ACHN (cell line): Measurements from ENCODE around the gene LOXL1.

Experiments
- DNase-seq: peaks from one replicate; pipeline ENCODE4 v3.0.0-alpha.2; 2015
- in situ Hi-C: cut with HindIII; loops from 2 replicates; pipeline ENCODE4 v1.10.0; 2017; ENCODE audit warnings: low sequenced_read_pairs, low pct_ligation_motif_present, low pct_unique_long_range_greater_than_20kb

The LOXL1 gene

DNA sequence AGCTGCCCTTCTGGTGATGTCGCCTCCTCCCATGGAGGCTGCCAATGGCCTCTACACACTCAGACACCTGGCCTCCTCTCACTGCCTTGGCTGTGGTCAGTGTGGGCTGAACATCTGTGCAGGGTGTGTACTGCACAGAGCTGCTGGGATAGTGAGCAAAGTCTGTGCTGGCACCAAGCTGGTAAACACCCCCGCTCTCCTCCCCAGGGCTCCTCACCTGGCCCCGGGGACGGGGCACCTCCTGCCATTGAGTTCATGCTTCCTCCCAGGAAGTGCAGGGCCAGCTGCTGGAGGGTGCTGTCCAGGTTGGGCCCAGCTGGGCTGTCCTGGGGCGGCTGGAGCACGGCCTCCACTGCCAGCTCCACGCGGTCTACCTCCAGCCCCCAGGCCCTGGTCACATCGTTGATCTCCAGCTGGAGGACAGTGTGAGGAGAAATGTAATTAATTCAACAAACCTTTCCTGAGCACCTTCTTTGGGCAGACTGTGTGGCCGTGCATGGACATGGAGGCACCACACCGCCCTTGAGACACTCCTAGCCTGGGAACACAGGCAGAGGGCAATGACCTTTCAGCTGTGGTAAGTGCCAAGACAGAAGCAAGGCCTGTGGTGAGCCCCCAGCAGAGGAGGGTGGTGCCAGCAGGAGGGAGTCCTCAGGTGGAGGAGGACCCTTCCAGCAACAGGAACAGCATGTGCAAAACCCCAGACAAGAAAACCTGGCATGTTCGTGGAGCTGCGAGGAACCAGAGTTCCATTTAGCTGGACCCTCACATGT is 59.0 kb downstream of the LOXL1 start:
- in situ Hi-C loops: no loop called here
- DNase-seq: peak; percentile 45

DNA sequence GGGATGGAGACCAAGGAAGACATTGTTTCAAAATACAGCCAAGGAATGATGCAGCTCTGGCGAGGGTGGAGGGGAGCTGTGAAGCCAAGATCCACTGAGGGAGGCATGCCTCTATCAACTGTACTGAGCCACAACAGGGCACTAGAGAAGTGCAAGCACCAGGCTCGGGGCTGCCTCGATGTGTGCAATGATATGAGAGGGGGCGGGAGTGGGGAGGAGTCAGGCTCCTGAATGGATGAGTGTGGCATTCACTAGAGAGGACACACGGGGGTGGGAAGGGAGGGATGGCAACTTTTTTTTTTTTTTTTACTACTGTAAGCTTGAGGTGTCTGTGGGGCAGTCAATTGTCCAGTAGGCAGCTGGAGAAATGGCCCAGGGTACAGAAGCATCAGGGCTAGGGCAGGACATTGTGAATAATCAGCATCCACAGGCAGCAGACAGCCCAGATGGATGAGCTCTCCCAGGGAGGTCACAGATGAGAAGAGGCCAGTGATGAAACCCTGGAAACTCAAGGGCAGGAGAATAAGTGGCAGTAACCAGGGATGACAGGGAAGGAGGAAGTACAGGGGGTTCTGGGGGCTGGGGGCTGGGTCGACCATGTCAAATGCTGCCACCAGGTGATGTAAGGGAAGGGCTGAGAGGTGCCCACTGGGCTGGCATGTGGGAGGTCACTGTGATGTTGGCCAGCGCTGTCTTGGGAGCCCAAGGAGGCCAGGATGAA is 60.0 kb downstream of the LOXL1 start:
- in situ Hi-C loops: no loop called here
- DNase-seq: peak; percentile 35

DNA sequence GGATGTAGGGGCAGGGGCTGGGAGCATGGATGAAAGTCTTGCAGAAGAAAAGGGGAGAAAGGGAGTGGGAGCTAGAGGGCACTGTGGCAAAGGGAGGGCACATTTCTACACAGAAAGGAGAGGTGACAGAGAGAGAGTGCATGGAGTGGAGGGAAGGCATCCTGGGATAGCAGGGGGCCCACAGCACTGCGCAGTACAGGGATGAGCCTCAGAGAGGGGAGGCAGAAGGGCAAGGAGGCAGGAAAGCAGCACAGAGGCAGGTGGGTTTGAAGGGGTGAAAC is 60.5 kb downstream of the LOXL1 start:
- in situ Hi-C loops: no loop called here
- DNase-seq: no peak

DNA sequence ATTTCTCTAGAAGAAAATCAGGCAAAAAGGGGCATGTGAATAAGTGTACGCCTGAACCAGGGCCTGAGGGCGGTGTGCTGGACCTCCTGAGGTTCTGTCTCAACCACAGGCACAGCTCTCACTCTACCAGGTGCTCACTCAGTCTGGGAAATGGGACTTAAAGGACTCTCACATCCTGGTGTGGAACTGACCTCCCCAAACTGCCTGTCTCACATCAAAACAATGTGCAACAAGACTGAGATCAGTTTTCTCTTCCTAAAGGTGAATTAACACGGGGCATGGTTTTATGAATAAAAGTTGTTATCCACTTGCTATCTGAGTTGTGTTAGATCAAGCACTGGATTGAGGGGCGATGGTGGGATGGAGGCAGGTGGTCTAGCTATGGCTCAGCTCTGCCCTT is 61.0 kb downstream of the LOXL1 start:
- DNase-seq: no peak
- in situ Hi-C loops: no loop called here

DNA sequence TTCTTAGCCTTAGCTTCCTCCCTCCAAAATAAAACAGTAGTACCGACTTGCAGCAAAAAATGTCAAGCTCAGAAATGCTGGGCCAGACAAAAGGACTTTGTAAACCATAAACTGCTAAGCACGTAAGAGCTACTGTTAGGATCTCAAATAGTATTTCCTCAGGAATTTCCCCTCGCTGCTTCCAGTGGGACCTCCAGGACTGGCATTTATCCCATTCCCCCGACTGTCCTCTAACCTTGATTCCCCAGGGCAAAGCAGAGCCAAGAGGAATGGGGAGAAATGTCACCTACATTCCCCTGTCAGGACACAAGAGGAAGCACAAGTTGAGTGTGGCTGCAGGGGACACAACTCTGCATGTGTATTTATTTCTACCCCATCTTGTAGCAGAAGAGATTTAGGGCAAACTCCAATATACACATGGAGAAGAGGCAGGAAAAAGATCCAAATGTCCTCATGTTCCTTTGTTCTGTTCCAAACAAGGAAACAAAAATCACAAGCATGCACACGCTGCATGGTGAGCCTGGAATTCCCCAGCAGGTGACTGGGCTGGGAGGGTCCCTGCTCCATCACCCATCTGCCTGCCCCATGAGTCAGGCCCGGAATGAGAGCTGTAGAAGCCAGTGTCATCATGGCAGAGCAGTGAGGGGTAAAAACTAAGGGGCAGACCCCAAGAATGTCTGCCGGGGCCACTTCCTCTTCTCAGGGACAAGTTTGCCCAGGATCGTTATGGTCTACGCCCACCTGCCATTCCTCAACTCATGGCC is 61.6 kb downstream of the LOXL1 start:
- in situ Hi-C loops: no loop called here
- peak; percentile 60 for DNase-seq

DNA sequence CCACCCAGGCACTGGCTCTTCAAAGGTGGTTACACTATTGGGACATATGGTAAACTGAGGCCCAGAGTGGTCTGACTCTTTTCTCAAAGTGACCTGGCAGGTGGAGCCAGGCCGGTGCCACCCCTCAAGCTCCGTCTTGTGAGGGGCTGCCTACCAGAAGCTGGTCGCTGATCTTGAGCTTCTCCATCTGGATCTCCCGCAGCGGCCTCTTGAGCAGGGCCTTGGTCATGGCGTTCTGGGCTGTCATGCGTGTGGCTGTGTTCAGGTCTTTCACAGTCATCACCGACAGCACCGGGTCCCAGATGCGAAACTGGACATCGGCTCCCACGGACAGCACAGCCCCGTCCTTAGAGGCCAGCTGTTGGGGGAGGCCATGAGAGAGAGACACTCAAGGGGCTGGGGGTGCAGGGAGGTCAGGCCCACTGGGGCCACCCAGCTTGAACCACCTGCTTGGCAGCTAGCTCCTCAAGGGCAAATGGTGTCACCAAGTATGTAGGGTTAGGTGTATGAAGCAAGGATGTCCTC is 62.2 kb downstream of the LOXL1 start:
- in situ Hi-C loops: no loop called here
- DNase-seq: no peak

DNA sequence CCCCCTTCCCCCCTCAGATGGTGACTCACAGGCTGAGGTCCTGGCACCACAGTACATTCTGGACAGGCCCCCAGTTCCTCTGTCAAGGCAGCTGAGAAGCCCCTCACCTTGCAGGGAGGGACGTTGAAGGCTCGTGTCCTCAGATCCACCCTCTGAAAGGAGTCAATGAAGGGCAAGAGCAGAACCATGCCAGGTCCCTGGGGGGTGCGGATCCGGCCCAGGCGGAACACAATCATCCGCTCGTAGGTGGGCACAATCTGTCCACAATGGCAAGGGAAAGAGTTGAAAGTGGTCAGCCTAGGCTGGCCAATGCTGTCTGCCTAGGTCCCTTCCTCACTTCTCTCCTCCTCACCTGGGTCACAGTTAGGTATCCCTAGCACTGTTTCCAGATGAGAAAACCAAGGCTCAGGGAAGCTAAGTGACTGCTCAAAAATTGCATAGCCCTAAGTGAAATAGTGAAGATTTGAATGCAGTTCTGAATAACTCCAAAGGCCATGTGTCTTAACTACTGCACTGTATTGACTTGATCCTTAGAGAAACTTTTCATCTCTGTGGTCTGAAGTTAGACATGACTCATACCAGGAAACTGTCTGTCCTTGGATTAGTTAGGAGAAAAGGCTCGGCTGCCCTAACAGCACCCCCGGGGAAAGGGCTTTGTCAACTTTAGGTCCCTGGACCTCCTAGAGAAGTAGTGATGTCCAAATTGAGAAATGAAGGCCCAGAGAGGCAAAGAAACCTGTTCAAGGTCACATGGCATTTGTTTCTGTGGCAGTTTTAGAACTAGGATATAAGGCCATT is 62.9 kb downstream of the LOXL1 start:
- in situ Hi-C loops: no loop called here
- DNase-seq: peak; percentile 75

DNA sequence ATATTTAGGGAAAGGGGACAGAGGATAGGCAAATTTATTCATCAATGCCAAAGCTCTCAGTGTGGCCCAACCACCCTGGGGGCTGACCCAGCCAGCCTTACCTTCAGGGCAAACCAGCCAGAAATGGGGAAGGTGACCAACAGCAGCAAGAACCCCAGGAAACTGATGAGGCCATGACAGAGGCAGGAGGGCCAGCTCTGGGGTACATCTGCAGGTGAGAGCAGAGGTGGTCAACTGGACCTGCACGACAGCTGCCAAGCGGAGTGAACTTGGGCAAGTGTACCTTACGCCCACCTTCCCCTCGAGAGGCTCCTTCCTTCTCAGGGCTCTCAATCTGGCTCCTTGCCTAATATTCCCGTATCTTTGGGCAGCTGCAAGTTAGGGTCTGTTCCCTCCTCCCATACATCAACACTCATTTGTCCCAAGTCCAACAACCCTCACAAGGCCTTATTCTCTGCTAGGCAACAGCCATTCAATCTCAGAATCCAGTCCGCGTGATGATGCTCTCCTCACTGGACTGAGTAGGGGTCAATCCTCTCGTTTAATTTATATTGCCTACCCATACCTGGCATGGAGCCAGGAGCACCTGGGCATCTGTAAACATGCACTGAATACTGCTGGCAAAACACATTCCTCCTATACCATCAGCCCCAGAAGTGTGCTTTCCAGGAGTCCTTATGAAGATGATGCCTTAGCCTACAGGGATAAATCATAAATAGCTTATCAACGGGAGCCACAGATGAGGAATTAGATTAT is 64.2 kb downstream of the LOXL1 start:
- in situ Hi-C loops: no loop called here
- no peak for DNase-seq

DNA sequence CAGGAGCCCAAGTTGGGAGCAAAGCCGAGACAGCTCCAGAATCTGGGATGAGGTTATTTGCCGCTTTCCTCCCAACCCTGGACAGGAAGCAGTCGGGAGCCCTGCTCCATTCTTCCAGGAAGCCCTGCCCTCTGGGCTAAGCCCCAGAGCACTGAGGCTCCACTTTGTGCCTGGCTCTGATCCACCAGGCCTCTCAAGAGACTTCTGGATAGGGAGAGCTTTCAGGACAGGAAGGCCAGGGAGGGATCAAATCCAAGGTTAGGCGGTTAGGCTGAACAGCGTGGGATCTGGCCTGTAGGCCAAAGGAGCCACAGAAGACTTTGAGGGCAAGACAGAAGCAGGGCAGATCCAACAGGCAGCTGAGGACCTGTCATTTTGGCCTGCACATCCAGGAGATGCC is 65.0 kb downstream of the LOXL1 start:
- in situ Hi-C loops: no loop called here

DNA sequence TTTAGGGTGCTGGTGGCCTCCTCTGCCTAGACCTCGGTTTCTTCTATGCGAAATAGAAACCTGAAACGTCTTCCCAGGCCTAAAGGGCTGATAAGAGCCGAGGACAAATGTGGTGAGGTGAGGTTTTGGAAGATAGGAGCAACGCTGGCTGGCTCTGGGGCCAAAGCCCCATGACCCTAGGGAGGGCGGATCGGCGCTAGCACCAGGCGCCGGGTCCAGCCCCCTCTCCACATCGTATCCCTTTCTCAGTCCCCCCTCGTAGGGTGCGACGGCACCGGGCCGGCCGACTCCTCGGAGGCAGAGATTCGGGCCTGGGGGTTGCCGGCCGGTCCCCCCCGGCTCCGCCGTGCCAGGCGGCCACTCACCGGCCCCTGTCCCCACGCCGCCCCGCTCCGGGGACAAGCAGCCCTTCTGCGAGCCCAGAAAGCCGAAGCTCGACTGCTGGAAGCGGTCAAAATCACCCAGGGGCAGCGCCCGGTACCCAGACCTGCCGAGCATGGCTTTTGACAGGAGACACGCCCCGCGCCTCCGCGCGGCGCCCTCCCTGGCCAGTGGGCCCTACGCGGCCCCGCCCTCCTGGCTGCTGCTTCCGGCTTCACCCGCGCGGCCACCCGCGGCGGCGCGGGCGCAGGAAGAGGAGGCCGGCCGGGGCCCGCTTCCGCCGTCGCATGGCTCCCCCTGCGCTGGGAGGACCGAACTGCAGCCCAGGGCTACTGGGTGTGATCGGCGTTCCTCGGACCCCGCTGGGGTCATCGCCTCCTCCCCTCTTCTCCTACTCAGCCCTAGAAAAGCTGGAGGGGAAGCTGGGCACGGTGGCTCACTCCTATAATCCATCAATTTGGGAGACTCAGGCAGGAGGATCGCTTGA is 65.7 kb downstream of the LOXL1 start, which contains the start of gene STOML1:
Gene STOML1 (minus strand): TSS at position 570 of the 868 bp plus-strand sequence. CDS start 72 bp downstream, at position 498.
- DNase-seq: peak; percentile 92
- in situ Hi-C loops: no loop called here

More for the DNA sequence above, 65.0 kb downstream of the LOXL1 start:
- peak; percentile 55 for DNase-seq

DNA sequence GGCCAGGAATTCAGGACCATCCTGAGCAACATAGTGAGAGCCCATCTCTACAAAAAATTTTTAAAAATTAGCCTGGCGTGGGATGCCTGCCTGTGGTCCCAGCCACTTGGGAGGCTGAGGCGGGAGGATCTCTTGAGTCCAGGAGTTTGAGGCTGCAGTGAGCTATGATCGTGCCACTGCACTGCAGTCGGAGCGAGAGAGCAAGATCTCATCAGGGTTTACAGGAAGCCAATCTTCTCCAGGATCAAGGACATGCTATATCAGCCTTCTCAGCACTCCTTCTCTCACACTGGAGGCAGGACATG is 66.3 kb downstream of the LOXL1 start:
- in situ Hi-C loops: no loop called here

DNA sequence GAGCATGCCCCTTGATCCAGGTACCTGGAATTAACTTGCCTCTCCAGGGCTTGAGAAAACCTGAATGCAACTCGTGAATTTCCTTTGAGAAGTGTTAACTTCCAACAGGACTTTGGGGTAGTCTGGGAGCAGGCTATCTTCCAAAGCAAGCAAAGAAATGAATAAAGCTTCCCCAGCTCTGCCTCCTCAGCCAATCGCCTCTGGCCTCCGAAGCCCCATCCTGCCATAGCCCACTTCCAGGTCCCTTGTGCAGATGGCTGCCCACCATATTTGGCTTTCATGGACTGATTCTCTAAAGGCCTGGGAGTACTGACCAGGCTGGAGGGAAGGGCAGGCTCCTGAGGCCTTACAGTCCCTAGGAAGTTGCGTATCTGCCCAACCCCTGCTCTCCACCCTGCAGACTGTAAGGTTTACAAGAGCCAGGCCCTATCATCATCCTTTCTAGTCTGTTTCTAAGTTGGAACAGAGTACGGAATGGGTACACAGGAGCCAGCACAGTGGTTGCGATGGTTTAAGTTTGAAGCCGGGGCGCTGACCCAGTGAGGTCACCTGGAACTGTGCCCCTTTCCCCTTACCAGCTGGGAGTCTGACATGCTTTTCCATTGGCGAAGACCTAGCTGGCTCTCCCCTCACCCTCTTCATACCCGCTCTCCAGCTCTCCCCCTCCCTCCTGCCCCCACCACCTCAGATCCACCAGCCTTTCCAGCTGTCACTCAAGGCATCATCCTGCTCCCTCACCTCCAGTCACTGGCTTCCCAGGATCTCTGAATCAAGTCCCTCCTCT is 67.1 kb downstream of the LOXL1 start:
- in situ Hi-C loops: no loop called here
- DNase-seq: no peak

More for the DNA sequence above, 66.3 kb downstream of the LOXL1 start:
- DNase-seq: no peak

DNA sequence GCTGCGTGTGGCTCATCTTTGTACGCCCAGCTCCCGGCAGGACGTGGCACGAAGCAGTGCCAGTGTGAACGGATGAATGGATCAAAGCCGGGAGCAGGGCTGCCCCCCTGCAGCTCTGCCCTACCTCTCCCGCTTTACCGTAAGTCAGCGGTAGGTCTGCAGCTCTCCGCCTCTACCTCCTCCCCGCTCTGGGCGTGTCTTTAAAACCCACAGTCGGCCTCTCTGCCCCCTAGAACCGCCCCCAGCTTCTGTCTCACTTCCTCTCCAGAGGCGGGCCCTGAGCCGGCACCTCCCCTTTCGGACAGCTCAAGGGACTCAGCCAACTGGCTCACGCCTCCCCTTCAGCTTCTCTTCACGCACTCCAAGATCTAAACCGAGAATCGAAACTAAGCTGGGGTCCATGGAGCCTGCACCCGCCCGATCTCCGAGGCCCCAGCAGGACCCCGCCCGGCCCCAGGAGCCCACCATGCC is 68.2 kb downstream of the LOXL1 start, which contains the start of gene PML:
Gene PML (plus strand): TSS at position 304 of the 471 bp plus-strand sequence. CDS start 97 bp downstream, at position 401.
- in situ Hi-C loops: no loop called here
- DNase-seq: peak; percentile 95

DNA sequence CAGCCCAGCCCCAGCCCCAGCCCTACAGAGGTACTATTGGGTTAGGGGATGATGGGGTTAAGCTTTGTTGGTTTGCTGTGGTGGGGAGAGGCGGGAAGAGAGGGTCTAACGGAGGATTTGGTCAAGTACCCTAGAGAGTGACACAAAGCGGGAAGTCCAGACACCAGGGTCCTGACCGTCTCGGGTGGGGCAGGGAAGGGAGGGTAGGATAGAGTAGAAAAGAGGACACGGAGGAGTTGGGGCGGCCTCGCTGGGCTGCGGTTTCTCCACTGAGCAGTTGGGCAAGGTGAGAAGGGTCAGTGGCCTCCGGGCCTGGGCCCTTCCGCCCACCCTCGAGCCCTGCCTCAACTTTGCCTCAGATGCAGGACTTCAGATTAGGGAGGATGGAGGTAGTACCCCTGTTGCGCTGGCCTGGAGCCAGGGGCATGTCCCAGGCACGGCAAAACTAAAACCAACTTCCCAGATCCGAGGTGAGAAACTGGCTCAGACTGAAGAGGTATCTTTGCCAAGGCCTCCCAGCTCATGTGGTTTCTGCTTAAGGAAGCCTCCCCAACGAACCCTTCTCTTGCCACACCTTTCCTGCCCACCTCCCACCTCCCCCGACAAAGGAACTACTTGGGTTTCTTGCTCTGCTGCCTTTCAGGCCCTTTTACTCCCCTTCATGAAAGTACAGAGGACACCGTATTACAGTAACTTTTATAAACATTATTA is 68.8 kb downstream of the LOXL1 start:
- in situ Hi-C loops: no loop called here
- no peak for DNase-seq

DNA sequence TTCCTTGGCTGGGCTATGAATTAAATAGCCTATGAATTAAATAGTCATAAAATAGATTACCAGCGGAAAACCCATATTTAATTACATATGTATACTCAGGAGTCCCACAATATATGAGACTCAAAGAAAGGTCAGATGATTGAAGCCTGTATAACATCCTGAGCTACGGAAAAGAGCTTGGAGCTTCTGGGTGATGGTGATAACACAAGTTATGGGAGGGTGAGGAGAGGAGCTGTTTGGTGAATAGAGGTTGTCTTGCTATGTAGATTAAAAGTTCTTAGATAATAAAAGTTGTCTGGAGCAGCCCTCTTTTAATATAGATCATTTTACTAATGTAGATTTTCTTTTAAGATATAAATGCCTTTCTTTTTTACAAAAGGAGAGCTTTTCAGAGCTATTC is 70.0 kb downstream of the LOXL1 start:
- DNase-seq: no peak
- in situ Hi-C loops: no loop called here

DNA sequence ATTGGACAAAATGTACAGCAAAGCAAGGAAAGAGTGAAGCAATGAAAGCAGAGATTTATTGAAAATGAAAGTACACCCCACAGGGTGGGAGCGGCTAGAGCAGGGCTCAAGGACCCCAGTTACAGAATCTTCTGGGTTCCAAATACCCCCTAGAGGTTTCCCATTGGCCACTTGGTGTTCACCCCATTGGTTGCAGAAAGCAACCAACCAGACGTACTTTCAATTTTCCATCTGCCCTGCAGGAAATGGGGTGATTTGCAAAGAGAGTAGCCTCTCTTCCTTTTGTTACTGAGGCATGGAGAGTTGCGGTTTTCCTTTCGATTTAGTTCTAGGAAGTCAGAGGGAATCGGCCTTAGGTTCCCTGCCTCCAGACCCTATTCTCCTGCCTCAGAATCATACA is 70.7 kb downstream of the LOXL1 start:
- in situ Hi-C loops: no loop called here
- peak; percentile 88 for DNase-seq
